Endothelial cell of umbilical vein (primary cell): Measurements from ENCODE around the gene ERAP2. TPM values are rescaled to one million over a fixed set of nuclear protein-coding genes. Genes with fewer than 3 reads are reported as not detected.

Source experiments
- BruUV-seq: library from RNA; stranded (reverse); fragments of 400-500 nt; replicated peaks from 2 replicates; lab custom pipeline; 2021; lab: Mats Ljungman, UMichigan
- CTCF ChIA-PET: fragments of 300-600, 350-600 bp; sonication (Branson Sonifier 250); formaldehyde crosslinking; loops from one replicate; lab custom pipeline; 2021; ENCODE audit warnings: antibody characterized with exemption, inconsistent platforms; lab: Charles Lee
- POLR2A ChIA-PET: fragments of 300-600, 350-600 bp; sonication (Branson Sonifier 250); formaldehyde crosslinking; loops from one replicate; lab custom pipeline; 2021; ENCODE audit warnings: antibody characterized with exemption, inconsistent platforms; lab: Charles Lee
- DNase-seq: peaks from one replicate; pipeline ENCODE4 v3.0.0-alpha.2; 2011; ENCODE audit warnings: low read depth, low spot score
- FAIRE-seq: peaks from 2 replicates; lab custom pipeline; 2011; peaks lifted over from hg19 to GRCh38; lab: Jason Lieb, UNC
- H2AFZ ChIP-seq: 2 replicates; pipeline ENCODE4 v1.6.0; 2012; ENCODE audit warnings: low read depth, low read length, control low read depth, inconsistent platforms
- H3K27ac ChIP-seq: 2 replicates; pipeline ENCODE4 v1.5.1; 2011; ENCODE audit warnings: low read depth, mild to moderate bottlenecking, control low read depth, low read length, moderate library complexity; ENCODE audit not compliant: insufficient read depth
- H3K27me3 ChIP-seq, 2 experiments: 2 replicates each; pipeline versions ENCODE4 v1.6.0 to v1.6.1; 2011; ENCODE audit warnings: low read length in 2 of 2, mixed read lengths in 1 of 2; ENCODE audit not compliant: control insufficient read depth in 2 of 2, insufficient read depth in 2 of 2
- H3K36me3 ChIP-seq, 2 experiments: 2 replicates in 1 of 2; 3 replicates in 1 of 2; pipeline ENCODE4 v1.5.1; 2011; ENCODE audit warnings: low read length in 2 of 2, mild to moderate bottlenecking in 1 of 2, moderate library complexity in 1 of 2; ENCODE audit not compliant: control insufficient read depth in 2 of 2, insufficient read depth in 2 of 2; ENCODE audit errors: extremely low read depth in 1 of 2
- H3K4me1 ChIP-seq: 3 replicates; pipeline ENCODE4 v1.5.1; 2011; ENCODE audit warnings: mild to moderate bottlenecking, low read length; ENCODE audit not compliant: control insufficient read depth, insufficient read depth; ENCODE audit errors: extremely low read depth
- H3K4me2 ChIP-seq: 2 replicates; pipeline ENCODE4 v1.6.1; 2011; ENCODE audit warnings: low read length, control low read depth, mixed read lengths; ENCODE audit not compliant: insufficient read depth
- H3K4me3 ChIP-seq, 3 experiments: fragments of 200-600 bp in 1 of 3; sonication (generic), shearing (Covaris generic) in 1 of 3; replicated peaks in 1 of 3; 2 replicates each; pipeline ENCODE4 v1.5.1; 2011 to 2016; ENCODE audit warnings: control low read depth in 3 of 3, low read length in 3 of 3, mild to moderate bottlenecking in 2 of 3, inconsistent platforms in 1 of 3, low read depth in 1 of 3, moderate library complexity in 1 of 3; ENCODE audit not compliant: insufficient read depth in 1 of 3
- H3K79me2 ChIP-seq: 2 replicates; pipeline ENCODE4 v1.6.0; 2012; ENCODE audit warnings: low read length, inconsistent platforms; ENCODE audit not compliant: control insufficient read depth, insufficient read depth
- H3K9ac ChIP-seq: replicated peaks from 2 replicates; pipeline ENCODE3; 2011; ENCODE audit warnings: low read length, control low read depth; ENCODE audit not compliant: insufficient read depth; ENCODE audit errors: extremely low read depth
- H3K9me1 ChIP-seq: replicated peaks from 3 replicates; pipeline ENCODE4 v1.6.0; 2011; ENCODE audit warnings: mild to moderate bottlenecking, low read length; ENCODE audit not compliant: control insufficient read depth, insufficient read depth; ENCODE audit errors: extremely low read depth
- H3K9me3 ChIP-seq: replicated peaks from 2 replicates; pipeline ENCODE4 v1.5.1; 2012; ENCODE audit warnings: low read length, inconsistent platforms; ENCODE audit not compliant: control insufficient read depth, insufficient read depth
- H4K20me1 ChIP-seq: replicated peaks from 2 replicates; pipeline ENCODE3; 2011; ENCODE audit warnings: mild to moderate bottlenecking, low read length; ENCODE audit not compliant: control insufficient read depth, insufficient read depth; ENCODE audit errors: extremely low read depth
- EZH2 ChIP-seq: IDR thresholded peaks from 2 replicates; pipeline ENCODE4 v1.6.1; 2012; ENCODE audit warnings: borderline replicate concordance, low read depth, mild to moderate bottlenecking, moderate library complexity, low read length, inconsistent platforms; ENCODE audit not compliant: severe bottlenecking
- FOS ChIP-seq: IDR thresholded peaks from 2 replicates; pipeline ENCODE4 v1.6.1; 2011; ENCODE audit warnings: mild to moderate bottlenecking, low read length, moderate library complexity, borderline replicate concordance; ENCODE audit not compliant: insufficient read depth
- GATA2 ChIP-seq: IDR thresholded peaks from 2 replicates; pipeline ENCODE4 v1.7.0; 2011; ENCODE audit warnings: low read depth, mild to moderate bottlenecking, moderate library complexity, mixed read lengths, low read length; ENCODE audit not compliant: insufficient read length, insufficient read depth
- JUN ChIP-seq: IDR thresholded peaks from 2 replicates; pipeline ENCODE4 v1.6.1; 2011; ENCODE audit warnings: borderline replicate concordance, low read depth; ENCODE audit not compliant: insufficient read length, insufficient read depth
- MAX ChIP-seq: IDR thresholded peaks from 2 replicates; pipeline ENCODE4 v1.6.1; 2011; ENCODE audit not compliant: insufficient read depth, insufficient read length
- MYC ChIP-seq: IDR thresholded peaks from one replicate; pipeline ENCODE4 v1.6.1; 2011; ENCODE audit warnings: mild to moderate bottlenecking, low read depth, low read length
- POLR2A ChIP-seq: IDR thresholded peaks from 2 replicates; pipeline ENCODE4 v1.6.1; 2012; ENCODE audit warnings: low read depth, mild to moderate bottlenecking, control low read depth, low read length
- POLR2AphosphoS5 ChIP-seq: IDR thresholded peaks from 2 replicates; pipeline ENCODE4 v1.6.1; 2012; ENCODE audit warnings: low read depth, mild to moderate bottlenecking, control low read depth, low read length, moderate library complexity; ENCODE audit not compliant: insufficient read depth
- dilution Hi-C: fragments of 300-500 bp; cut with MboI; formaldehyde crosslinking; loops from one replicate; pipeline ENCODE4 v1.15.0; 2019; ENCODE audit warnings: low sequenced_read_pairs; ENCODE audit not compliant: extremely low pct_ligation_motif_present
- intact Hi-C: fragments of 100-400 bp; cut with micrococcal nuclease; formaldehyde crosslinking; loops from one replicate; pipeline ENCODE4 v1.10.0; 2022
- polyA plus RNA-seq, 4 experiments: library from polyadenylated mRNA; depleted of rRNA in 3 of 4; stranded (reverse) in 3 of 4; unstranded in 1 of 4; fragments of >200 nt; gene quantifications; 2 replicates each; pipeline versions ENCODE4 v1.2.1 to v1.2.3, GENCODE V29; 2011 to 2012; ENCODE audit warnings: missing spikeins in 1 of 4
- total RNA-seq: library from RNA; stranded (reverse); gene quantifications from 2 replicates; pipeline ENCODE4 v1.2.3, GENCODE V29; 2021
- TF ChIP-seq, protein P1 (sequence below), 2 donors: IDR thresholded peaks; 1 replicate in 1 of 2; 2 replicates in 1 of 2; pipeline ENCODE4 v1.5.1; 2011; ENCODE audit warnings: low read length in 2 of 2, mild to moderate bottlenecking in 2 of 2, moderate library complexity in 2 of 2, control low read depth in 1 of 2, inconsistent platforms in 1 of 2, low read depth in 1 of 2; ENCODE audit not compliant: insufficient read depth in 1 of 2; ENCODE audit errors: extremely low read depth in 1 of 2

The ERAP2 gene
- total and polyA plus RNA-seq, 2 donors (not counting 3 experiments of a cell fraction or from before 2014, with no cell fraction given): 3.1 to 10.0 TPM

DNA sequence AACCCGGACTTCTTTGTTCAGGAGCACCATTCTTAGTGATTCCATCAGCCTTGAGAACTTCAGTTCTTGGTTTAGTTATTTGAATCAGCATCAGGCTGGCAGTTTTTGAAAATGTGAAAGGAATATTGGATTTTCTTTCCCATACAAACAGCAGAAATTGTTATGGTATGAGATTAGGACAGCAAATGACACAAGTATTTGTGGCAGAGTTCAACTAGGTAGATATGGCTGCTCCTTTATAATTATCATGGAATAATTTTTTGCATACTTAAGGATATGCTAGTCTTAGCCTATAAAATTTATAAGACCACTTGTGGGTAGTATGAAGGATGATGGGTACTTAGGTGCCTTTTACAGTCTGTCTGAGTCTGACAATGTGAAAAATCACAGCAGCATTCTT, 25.5 kb downstream of the ERAP2 start:
- H2AFZ ChIP-seq: no peak overlapping the region
- dilution Hi-C loops (no loop called here), intact Hi-C loops (loop anchor here (2.0 kb wide), 1 partner anchor 33 kb away; no protein-coding TSS in a partner anchor)
- BruUV-seq: no TSS peak
- H3K79me2 ChIP-seq: no peaks in the 10 kb centered on the region
- H3K36me3 ChIP-seq: peaks cover 2 to 3% of the 10 kb centered on the region in 2 experiments
- DNase-seq: no peak
- no peak for FAIRE-seq
- no peaks in the 10 kb centered on the region for H3K9me1 ChIP-seq
- H3K9me3 ChIP-seq: no peaks in the 10 kb centered on the region
- H3K4me2 ChIP-seq: no peak overlapping the region
- no peaks in the 10 kb centered on the region for H4K20me1 ChIP-seq
- no peak overlapping the region for H3K4me3 ChIP-seq
- no peaks in the 10 kb centered on the region for H3K27me3 ChIP-seq
- CTCF ChIA-PET: interaction anchor here (1.3 to 3.5 kb wide), 4 partner anchors 9 to 149 kb away, joined by 3 to 25 read pairs (median 5); no protein-coding TSS in a partner anchor
- POLR2A ChIA-PET: no interaction called here
- H3K4me1 ChIP-seq: no peaks in the 10 kb centered on the region
- H3K27ac ChIP-seq: no peak overlapping the region
- no peak for TF ChIP-seq POLR2A
- TF ChIP-seq MAX: no peak
- TF ChIP-seq POLR2AphosphoS5: no peak
- no peak for TF ChIP-seq FOS
- TF ChIP-seq GATA2: no peak
- TF ChIP-seq, protein P1, sequence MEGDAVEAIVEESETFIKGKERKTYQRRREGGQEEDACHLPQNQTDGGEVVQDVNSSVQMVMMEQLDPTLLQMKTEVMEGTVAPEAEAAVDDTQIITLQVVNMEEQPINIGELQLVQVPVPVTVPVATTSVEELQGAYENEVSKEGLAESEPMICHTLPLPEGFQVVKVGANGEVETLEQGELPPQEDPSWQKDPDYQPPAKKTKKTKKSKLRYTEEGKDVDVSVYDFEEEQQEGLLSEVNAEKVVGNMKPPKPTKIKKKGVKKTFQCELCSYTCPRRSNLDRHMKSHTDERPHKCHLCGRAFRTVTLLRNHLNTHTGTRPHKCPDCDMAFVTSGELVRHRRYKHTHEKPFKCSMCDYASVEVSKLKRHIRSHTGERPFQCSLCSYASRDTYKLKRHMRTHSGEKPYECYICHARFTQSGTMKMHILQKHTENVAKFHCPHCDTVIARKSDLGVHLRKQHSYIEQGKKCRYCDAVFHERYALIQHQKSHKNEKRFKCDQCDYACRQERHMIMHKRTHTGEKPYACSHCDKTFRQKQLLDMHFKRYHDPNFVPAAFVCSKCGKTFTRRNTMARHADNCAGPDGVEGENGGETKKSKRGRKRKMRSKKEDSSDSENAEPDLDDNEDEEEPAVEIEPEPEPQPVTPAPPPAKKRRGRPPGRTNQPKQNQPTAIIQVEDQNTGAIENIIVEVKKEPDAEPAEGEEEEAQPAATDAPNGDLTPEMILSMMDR (IDR thresholded peaks at IDR 0.05; ENCODE audit: extremely low read depth in 1 of 2, insufficient read depth in 1 of 2, low read depth in 1 of 2, low read length in 2 of 2): no peak
- TF ChIP-seq JUN: no peak
- no peak for TF ChIP-seq EZH2
- no peak for TF ChIP-seq MYC
- H3K9ac ChIP-seq: no peak overlapping the region
